Fibroblast of lung (primary cell): ENCODE results near the gene SLC35F3.

Experiments used
- EZH2 ChIP-seq: IDR thresholded peaks from 2 replicates; pipeline ENCODE4 v1.5.1; 2012; ENCODE audit warnings: low read length, control low read depth, mild to moderate bottlenecking; ENCODE audit errors: missing control alignments
- TF ChIP-seq, protein P1 (sequence below), 2 donors: IDR thresholded peaks in 1 of 2; conservative IDR thresholded peaks in 1 of 2; 1 replicate in 1 of 2; 2 replicates in 1 of 2; pipeline ENCODE4 v1.5.1; 2011 to 2012; ENCODE audit warnings: low read length in 2 of 2, control low read depth in 1 of 2, inconsistent platforms in 1 of 2, low read depth in 1 of 2, mild to moderate bottlenecking in 1 of 2

DNA sequence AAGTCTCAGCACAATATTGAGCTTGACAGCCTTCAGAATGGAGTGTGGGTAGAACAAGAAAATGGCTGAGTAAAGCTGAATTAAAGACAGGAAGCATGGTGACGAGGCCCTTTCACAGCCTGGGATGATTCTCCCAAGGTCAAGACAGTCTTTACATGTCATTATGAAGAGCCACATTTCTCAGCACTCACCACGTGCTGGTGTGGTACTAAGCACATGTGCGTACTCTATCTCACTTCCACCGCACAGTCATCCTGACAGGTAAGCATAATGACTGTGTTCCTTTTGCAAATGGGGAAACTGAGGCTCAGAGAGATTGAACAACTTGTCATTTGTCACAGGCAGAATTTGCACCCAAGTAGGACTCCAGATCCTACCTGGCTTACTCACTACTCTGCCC, 376.0 kb downstream of the SLC35F3 start:
- TF ChIP-seq, protein P1, sequence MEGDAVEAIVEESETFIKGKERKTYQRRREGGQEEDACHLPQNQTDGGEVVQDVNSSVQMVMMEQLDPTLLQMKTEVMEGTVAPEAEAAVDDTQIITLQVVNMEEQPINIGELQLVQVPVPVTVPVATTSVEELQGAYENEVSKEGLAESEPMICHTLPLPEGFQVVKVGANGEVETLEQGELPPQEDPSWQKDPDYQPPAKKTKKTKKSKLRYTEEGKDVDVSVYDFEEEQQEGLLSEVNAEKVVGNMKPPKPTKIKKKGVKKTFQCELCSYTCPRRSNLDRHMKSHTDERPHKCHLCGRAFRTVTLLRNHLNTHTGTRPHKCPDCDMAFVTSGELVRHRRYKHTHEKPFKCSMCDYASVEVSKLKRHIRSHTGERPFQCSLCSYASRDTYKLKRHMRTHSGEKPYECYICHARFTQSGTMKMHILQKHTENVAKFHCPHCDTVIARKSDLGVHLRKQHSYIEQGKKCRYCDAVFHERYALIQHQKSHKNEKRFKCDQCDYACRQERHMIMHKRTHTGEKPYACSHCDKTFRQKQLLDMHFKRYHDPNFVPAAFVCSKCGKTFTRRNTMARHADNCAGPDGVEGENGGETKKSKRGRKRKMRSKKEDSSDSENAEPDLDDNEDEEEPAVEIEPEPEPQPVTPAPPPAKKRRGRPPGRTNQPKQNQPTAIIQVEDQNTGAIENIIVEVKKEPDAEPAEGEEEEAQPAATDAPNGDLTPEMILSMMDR (conservative IDR thresholded peaks at IDR 0.05 in 1 of 2, IDR thresholded peaks at IDR 0.05 in 1 of 2; ENCODE audit: low read depth in 1 of 2, low read length in 2 of 2) = no peak
- TF ChIP-seq EZH2 = no peak
